Measurements from ENCODE around the gene BEX3.

DNA sequence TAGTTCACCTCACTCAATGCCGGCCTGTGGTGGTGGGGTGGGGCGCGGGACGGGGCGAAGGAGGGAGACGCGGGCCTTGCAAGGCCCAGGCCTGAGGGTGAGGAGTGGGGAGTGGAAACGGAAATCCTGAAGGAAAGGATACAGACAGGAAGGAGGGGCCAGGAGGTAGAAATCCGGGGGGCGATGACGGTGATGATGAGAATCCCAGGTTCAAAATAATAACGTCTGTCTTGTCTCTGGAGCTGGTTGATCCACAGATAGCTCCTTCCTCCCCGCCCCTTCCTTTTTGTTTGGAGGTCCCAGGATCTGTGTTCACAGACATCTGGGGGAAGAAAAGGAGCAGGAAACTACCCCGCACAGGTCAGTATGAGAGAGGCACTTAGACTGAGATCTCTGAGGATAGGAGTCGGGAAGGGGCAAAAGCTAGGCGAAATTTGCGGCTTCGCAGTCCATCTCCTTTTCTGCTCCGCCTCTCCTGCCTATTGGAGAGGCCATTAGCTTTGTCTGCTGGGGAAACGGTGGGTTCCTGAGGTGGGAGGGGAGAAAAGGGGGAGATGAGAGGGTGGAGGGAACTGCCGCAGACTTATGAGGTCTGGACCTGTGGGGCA, 45.6 kb upstream of the BEX3 start:
- TF ChIP-seq, protein P1, sequence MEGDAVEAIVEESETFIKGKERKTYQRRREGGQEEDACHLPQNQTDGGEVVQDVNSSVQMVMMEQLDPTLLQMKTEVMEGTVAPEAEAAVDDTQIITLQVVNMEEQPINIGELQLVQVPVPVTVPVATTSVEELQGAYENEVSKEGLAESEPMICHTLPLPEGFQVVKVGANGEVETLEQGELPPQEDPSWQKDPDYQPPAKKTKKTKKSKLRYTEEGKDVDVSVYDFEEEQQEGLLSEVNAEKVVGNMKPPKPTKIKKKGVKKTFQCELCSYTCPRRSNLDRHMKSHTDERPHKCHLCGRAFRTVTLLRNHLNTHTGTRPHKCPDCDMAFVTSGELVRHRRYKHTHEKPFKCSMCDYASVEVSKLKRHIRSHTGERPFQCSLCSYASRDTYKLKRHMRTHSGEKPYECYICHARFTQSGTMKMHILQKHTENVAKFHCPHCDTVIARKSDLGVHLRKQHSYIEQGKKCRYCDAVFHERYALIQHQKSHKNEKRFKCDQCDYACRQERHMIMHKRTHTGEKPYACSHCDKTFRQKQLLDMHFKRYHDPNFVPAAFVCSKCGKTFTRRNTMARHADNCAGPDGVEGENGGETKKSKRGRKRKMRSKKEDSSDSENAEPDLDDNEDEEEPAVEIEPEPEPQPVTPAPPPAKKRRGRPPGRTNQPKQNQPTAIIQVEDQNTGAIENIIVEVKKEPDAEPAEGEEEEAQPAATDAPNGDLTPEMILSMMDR (IDR thresholded peaks at IDR 0.05): no peak
- no peak for TF ChIP-seq POLR2AphosphoS5 (IDR thresholded peaks at IDR 0.05)
- no peak for TF ChIP-seq POLR2A (IDR thresholded peaks at IDR 0.05)
- TF ChIP-seq EP300 (IDR thresholded peaks at IDR 0.05): no peak
